ENCODE measurements around the gene PLEKHH1.
A peak's percentile ranks its signal among the peaks of the same experiment; 100 is the strongest.

PLEKHH1 gene

DNA sequence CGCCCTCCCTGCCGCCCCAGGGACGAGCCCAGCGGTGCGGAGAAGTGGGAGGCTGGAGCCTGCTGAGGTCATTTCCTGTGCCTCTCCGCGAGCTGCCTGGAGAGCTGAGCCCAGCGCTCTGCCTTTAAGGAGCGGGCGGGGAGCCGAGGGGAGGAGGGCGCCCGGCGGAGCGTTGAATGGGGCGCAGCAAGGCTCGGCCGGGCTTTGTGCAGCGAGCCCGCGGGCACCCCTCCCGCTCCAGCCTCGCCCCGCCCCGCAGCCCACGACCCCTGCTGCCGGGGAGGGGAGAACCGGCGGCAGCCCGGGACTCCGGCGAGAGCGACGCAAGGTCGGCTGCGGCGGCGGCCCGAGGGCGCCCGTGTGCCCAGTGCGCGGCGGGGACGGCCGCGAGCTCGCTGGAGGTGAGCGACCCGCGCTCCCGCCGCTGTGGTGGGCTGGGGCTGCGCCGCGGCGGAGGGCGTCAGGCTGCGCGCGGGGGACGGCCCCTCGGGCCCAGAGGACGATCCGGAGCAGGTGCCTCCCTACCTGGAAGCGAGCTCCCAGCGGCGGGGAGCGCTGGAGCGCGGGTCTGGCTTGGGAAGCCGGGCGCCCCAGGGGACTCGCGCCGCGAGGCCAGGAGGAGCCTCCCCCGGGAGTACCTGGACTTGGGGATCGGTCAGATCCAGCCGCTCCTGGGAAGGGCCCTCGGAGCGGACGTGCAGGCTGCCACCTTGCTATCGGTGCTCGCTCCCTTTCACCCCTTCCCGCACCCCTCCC is at the start of gene PLEKHH1:
Gene PLEKHH1 (plus strand): TSS at position 293 of the 756 bp plus-strand sequence. CDS start 8,578 bp downstream, outside the sequence.
- DNase-seq, result no peak

DNA sequence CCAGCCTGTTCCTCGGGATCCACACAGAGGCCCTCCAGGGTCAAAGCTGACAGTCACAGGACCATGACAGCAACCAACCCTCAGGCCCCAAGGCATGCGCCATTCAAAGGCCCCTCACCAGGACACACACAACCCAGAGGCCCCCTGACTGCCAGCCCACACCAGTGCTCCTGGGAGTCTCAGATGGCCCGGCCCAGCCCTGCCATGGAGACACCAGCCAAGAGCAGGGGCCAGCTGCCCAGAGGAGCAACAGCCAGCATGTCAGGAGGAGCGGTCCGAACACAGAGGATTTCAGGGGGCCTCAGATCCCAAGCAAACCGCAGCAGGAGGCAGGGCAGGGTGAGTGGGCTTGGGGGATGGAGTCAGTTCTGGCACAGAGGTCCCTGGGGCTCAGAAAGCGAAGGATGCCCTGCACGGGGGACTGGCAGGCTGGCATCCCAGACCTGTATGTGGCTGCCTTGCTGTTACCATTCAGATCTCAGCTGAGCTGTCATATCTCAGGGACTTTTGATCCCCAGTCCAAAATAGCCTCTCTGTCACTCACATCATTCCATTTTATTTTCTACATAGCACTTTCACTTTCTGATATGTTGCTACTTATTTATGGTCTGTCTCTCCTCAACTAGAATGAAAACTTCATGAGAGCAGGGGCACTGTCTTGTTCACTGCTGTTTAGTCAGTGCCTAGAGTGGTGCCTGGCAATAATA is 49.4 kb upstream of the PLEKHH1 start:
- no peak for DNase-seq

DNA sequence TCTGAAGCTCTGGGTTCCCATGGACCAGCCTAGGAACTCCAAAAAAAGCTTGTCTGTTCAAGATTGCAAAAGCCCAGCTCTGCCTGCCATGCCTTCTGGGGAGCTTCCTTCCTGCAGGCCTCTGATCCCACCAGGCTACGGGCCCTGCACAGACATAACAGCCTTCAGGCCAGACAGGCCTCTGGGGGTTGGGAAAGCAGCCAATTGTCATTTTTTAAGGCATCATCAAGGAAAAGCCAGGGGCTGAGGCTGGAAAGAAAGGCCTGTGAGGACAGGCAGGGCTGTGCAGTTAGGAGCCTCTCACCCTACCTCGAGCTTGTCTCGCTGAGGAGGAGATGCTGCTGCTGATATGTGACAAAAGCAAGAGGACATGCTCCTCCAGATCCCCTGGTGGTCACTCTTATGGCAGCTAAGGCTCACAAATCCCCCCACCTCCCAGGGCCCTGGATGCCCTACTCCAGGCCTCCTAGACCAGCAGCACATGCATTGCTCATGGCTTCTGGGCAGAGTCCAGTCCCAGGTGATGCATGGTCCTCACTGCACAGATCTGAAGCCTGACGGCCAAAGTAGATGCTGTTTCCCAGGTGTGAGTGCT is 47.5 kb upstream of the PLEKHH1 start:
- no peak for DNase-seq

DNA sequence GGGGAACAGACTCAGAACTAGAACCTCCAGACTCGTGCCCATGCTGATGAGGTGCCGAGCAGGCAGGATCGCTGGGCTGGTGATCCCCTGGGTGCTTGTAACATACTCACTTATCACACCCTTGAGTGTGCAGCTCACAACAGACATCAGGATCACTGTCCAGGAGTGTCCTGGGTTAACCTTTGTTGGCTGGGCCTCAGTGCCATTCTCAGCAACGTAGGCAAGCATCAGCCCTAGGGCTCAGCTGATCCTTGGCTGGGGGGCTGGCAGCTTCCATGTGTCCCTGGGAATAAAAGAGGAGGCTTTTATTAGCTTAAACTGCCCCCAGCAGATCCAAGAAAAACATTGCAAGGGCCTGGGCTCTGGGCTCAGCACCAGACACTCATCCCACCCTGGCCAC is 46.2 kb upstream of the PLEKHH1 start:
- DNase-seq, result no peak

DNA sequence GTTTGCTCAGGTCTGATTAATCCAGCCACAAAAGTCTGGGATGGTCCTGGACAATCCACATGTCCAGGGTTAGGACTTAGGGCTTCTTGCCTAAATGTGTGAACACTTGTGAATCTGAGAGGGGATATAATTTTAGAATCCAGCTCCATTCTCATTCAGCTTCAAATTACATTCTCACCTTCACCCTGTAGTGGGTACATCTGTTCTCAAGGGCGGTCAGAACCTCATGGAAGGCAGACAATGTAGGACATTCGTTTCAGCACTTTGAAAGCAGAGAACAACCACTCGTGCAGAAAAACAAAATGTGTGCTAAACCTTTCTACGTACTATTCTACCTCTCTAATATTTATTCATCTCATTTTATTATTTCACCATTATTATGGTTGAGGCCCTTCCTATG is 45.8 kb upstream of the PLEKHH1 start:
- DNase-seq, result no peak

DNA sequence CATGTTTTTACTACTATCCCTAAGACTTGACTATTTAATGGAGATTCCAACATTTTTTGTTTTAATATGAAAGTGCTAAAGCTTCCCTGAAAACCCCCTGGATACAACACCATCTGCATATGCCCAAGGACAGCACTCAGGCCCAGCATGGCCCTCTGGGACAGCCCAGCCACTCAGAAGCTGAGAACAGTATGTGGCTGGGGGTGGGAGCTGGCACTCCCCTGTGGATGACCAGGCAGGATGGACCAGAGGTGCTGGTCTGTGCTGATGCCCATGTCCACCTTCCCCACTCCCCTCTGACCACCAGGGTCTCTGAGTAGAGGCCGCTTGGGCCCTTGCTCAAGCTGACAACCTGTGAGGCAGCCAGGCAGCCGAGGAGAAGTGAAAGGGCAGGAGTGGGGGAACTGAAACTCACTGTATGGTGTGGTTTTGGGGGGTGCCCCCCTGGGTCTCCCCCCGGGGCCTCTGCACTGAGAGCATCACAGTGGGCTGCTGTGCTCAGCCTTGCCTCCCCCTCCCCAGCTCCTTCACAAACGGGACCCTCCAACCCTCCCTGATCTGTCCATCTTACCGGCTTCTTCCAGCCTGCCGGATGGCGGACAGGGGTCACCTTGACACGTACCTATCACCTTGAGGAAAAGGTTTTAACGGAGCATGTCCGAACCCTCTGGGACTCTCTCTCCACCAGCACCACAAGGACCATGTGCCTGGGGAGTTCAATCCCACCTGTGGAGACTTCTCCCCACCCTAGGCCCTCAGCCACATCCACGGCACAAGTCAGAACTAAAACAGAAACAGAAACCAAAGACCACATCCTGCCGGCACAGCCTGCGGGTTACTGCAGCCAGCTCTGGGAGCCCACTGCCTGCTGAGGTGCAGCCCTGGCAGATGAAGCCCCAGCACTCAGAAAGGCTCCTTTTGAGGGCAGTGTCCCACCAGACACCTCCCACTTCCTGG is 44.9 kb upstream of the PLEKHH1 start, which contains the start of gene TMEM229B:
Gene TMEM229B (minus strand): TSS at position 785 of the 957 bp plus-strand sequence. CDS start 14,798 bp downstream, outside the sequence.
- DNase-seq, result peak; percentile 73

DNA sequence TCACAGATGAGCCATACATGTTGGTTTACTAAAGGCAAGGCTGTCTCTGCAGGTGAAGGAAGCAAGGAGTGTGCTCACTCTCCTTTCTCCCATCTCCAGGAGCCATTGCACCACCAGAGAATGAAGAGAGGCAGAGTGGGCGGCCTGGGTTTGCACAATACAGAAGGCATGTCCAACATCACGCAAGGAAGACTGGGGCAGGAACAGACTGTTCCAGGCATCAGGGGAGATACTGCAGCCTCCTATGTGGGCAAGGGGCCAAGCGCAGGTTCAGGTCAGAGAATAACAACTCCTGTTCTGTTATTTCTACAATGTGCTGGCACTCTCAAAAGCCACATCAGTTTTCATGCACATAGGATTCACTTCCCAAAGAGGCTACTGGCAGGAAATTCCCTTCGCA is 42.9 kb upstream of the PLEKHH1 start:
- no peak for DNase-seq

DNA sequence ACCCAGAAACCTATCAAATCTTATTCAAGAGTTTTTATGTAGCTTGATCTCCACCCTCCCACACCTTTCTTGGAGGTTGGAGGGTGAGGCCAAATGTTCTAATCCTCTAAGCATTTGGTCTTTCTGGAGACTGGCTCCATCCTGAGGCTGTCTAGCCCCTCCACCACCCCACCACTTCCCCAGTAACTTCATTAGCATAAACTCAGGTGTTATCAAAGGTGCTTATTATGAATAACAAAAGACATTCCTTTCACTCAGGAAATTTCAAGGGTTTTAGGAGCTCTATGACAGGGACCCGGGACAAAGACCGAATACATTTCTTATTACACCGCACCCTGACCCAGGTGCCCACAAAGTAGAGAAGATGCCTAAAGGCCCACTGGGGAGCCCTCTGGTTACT is 41.8 kb upstream of the PLEKHH1 start:
- DNase-seq, result no peak

DNA sequence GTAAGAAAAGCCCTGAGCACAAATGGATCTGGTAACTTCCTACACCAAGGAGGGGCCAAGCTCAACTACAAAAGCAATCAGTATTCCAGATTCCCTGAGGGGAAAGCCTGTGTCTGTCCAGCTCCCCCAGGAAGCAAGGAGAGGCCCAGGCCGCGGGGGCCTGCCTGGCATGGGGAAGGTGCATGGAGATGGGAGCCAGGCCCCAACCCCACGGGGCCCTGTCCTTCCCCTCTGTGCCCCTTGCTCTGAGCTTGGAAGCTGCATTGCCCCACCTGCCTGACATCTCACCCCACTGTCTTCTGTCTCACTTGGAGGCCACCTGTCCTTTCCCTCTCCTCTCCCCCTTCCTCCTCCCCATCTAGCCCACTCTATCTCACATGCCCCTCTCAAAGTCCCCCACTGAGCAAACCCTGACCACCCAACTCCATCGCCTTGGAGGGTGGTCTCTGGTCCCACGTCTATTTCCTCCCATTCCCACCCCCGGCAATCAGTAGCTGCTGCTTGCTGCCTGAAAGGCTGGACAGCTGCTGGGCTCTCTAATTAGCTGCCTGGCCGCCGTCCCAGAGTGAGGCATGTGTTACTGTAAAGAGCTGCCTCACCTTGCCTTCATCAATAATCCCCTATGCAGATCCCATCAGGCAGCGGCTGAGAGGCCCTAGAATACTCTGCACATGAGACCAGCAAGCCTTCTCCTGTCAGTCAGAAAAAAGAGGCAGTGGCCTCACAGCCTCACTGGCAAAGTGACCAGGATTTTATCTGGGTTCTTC is 41.2 kb upstream of the PLEKHH1 start:
- no peak for DNase-seq

DNA sequence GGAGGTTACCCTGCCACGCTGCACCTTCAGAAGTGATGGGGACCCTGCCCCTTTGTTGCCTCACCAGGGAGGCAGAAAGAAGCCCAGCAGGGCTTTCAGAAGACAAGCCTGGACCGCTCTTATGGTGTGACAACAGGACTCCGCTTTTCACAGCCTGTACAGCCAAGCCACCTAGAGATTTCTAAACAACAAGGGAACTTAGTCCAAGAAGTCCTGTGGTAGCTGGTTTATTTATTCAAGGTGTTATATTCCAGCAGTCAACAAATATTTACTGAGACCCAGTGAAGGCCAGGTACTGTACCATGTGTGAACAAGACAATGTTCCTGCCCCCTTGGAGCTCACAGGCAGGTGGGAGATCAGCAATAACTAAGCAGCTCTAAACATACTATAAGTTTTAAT is 40.6 kb upstream of the PLEKHH1 start:
- no peak for DNase-seq

DNA sequence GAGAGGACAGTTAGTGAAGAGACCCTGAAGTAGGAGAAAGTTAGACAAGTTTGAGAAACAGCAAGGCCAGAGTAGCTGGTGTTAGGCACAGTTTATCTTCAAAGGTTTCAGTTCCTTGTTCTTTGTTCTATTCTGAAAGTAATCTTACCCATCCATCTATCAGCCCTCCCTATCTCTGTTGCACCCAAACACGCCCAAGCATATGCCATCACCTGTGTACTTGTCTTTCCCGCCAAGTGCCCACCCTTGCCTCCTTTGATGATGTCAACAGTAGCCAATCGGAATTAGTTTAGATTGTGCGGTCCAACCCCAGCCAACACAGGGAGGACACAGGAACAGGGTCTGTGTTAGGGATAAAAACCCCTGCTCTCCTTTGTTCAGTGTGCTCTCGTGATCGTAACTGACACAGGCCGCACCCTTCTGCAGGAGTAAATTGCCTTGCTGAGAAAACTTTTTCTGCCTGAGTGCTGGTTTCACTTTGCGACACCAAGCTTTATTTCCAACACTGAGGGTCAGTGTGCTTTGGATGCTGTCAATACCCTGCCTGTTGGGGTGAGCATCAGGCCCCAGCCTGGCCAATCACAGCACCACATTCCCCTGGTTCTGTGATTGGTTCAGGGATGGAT is 39.9 kb upstream of the PLEKHH1 start:
- no peak for DNase-seq

DNA sequence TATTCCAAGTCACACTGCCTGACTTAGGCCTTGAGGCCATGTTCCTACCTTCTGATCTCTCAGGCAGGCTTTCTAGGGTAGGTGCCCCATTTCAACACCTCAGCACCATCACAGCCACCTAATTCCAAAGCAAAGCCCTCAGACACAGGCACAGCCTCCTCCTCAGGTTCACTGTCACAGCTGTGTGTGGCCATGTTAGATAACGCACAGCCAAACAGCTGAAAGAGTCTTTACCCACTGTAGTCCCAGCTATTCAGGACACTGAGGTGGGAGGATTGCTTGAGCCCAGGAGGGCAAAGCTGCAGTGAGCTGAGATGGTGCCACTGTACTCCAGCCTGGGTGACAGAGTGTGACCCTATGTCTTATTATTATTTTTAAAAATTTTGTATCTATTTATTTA is 37.3 kb upstream of the PLEKHH1 start:
- no peak for DNase-seq

DNA sequence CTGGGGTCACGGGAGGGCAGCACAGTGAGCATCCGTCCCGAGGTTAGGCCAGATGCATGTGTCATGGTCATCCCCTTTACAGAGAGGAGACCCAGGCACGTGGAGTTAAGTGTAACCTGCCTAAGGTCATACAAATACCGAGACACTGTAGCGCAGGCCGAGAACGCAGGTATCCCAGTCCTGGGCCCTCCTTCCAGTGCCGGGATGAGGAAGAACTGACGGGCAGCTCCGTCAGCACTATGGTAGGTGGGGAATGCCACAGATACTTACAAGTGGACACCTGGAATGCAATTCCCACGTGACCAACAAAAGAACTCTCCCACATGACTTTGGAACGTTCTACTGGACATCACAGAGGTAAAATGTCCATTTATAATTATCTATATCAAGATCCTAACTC is 35.9 kb upstream of the PLEKHH1 start:
- no peak for DNase-seq

DNA sequence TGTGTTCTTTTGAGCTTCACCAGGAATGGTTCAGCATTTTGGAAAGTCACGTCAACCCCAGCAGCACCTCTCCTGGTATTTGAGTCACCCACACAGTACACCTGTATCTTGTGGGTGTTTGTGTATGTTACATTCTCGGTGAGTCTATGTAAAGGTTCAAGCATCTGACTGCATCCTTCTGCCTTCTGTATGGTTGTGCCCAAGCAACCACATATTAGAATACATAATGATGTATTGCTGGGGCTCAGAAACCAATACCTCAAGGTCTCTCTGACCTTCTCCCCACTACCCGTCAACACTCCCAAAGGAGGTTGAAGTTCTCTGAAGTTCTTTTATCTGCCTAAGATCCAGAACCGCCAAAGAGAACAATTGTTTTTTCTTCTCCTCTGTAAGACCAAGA is 35.4 kb upstream of the PLEKHH1 start:
- DNase-seq, result no peak

DNA sequence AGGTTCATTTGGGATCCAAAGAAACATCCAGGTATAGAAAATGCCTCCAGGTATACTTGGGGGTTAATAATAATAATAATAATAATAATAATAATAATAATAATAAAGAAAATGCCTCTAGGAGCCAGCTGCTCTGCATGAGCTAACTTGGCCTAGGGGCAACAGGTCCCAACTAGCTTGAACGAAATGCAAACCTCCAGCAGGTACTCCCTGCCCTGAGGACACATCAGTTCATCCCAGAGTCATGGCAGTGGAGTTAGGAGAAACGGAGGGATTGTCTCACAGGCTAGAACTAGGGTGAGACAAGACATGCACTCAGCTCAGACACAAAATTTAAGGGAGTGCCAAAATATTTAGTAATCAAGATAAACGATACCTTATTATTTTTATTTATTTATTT is 32.1 kb upstream of the PLEKHH1 start:
- no peak for DNase-seq

DNA sequence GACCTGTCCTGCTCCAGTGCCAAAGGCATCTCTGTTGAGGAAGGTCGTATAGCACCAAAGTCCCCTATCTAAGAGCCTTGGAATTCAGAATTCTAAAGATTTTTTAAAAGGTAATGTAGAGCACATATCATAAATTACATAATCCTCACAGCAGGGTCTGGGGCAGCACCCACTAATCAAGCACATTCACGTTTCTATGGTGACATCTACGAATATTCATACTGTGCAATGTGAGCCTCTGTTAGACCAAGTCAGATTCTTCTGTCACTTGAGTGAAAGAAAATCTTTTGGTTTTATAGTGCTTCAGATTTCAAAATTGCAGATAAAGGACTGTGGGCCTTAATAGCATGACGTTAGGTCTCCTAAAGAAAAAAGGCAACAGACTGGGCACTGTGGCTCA is 31.4 kb upstream of the PLEKHH1 start:
- DNase-seq, result no peak

DNA sequence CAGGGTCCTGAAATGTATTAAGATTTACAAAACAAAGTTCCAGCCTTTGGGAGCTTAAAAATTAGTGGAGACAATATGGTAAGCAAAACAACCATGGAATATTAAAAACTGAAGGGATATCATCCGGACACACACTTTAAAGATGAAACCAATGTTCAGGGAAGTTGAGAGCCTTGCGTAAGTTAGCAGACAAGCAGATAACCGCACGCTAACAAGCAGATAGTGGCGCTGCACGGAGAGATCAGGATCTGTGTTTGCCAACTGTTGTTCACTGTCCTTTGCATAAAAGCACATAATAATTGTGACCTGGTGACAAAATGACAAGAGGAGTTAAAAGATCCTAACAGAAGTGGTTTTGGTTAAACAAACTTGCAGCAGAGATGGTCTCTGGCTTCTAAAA is 30.2 kb upstream of the PLEKHH1 start:
- DNase-seq, result no peak

DNA sequence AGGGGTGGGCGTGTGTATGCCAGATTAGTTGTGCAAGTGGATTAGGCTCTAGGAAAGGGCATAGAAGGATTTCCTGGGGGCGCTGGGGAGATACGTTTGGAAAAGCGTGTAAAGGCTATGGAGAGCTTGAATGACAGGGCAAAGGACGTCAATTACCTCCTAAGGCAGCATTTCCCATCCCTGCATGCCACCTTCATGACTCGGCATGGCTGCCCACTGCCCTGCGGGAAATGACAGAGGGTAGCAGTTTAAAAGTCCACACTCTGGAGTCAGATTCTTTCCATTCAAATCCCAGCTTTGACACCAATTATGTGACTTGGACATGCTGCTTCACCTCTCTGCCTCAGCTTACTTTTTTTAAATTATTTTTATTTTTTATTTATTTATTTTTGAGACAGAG is 29.8 kb upstream of the PLEKHH1 start:
- DNase-seq, result no peak

DNA sequence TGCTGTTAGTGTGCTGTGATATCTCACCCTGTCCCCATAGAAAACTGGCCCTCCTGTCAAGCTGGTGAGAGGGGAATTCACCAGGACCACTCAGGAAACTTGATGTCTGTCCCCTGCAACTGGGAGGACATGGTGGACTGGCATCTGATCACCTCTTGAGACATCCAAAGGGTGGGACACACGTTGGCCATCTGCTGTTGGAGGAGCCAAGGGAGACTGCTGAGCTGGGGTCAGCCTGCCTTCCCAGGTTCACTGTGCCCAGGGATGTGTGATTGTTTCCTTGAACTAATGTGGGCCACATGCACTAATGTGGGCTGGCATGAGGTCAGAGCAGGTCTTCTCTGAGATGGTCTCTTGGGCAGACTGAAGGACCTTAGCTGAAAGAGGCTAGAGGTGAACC is 27.8 kb upstream of the PLEKHH1 start:
- no peak for DNase-seq

DNA sequence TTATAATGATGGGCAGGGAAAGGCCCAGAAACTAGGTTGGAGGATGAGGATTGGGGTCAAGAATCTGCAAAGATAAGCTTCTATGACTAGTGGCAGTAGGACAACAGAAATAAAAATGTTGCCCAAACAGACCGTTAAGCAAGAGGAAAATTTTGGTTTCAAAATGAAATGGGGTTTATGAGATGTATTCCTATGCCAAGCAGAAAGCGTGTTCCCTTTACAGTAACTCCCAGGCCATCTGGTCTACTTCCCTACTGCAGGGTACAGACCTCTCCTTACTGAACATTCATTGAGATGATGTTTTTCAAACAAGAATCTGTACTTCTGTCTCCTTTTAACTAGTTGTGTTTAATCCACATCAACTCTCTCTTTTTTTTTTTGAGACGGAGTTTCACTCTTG is 24.1 kb upstream of the PLEKHH1 start:
- DNase-seq, result no peak

DNA sequence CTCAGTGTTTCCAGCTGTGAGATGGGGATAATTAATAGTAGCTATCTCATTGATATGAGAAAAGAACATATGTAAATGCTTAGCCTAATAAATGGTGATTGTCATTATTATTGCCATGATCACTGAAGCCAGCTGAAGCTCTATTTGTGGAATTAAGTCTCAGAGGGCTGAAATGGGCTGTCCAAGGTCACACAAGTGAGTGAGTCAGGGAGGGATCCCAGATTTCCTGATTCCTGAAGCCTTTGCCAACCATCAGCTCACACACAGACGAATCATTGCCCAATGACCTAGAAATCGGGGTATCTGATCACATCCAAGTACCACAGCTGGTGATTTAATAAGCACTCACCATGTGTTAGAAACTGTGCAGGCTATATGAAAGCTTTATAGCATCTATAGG is 23.0 kb upstream of the PLEKHH1 start:
- DNase-seq, result no peak

DNA sequence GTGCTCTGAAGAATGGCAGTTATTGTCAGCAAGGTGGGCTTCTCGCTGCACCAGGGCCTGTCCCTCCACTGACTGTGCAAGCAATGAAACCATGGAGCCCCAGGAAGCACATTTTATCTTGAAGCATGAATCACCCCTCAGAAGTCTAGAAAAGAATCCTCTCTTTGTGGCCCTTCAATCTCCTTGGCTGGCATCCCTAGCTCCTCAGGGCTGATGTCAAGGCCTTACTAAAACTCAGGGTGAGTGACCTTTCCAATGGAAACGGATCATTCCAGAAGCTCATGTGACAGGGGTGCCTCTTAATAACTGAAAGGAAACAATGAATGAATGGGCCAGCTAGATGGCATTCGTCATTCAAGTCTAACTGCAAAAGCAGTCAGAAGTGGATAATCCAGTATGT is 22.3 kb upstream of the PLEKHH1 start:
- no peak for DNase-seq
